ENCODE measurements around the gene DGCR8. TPM values are rescaled to one million over a fixed set of nuclear protein-coding genes. Genes with fewer than 3 reads are reported as not detected.

The DGCR8 gene
- total RNA-seq, 6 experiments from 2014 or later = 11.4 to 27.2 (median 16.1) TPM

DNA sequence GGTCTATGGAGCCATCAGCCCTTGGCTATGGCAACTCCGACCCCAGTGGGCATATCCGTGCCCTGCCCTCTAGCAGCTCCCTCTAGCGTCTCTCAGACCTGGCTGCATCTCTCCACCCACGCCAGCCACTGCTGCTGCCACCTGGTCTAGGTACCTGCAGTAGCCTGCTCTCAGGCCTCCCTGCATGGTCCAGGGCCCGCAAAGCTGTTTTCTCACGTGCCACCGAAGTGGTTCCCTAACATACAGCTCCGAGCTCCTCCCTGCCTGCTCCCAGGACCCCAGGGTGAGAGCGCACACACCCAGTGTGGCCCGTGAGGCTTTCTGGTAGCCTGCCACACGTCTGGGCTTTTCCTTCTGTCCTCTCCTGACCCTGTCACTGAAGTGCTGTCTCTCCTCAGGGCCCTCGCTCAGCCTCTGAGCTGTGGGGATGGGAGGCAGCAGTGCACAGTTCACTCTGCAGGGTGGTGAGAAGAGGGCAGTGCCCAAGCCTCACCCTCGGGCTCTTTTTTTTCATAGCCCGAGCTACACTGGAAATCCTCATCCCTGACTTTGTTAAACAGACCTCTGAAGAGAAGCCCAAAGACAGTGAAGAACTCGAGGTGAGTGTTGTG, 14.3 kb downstream of the DGCR8 start:
- Histone ChIP-seq H3K9me3 (no peaks in the 10 kb centered on the region), H3K27me3 (no peaks in the 10 kb centered on the region), H3K27ac (peak overlapping the region; percentile 51 to 89 (median 81)), H3K4me1 (peaks cover 0 to 26% (median 12%) of the 10 kb centered on the region in 4 donors), H3K4me3 (no peak overlapping the region), H3K36me3 (peaks cover 9 to 65% (median 30%) of the 10 kb centered on the region in 4 donors)
- 70% methylated on average over 5 of the region's 15 CpGs for WGBS (ENCODE audit: insufficient coverage, low coverage, low lambda C conversion rate, missing lambda C conversion rate)
- peak in 2 of 3 donors; percentile 40 to 62 for DNase-seq
- intact Hi-C loops (cut with DNase I) = loop anchor here in 1 of 2 donors (10.0 kb wide), 1 partner anchor 130 kb away; no protein-coding TSS in a partner anchor
- peak; percentile 29 to 47 (median 40) for ATAC-seq
- TF ChIP-seq, protein P1, sequence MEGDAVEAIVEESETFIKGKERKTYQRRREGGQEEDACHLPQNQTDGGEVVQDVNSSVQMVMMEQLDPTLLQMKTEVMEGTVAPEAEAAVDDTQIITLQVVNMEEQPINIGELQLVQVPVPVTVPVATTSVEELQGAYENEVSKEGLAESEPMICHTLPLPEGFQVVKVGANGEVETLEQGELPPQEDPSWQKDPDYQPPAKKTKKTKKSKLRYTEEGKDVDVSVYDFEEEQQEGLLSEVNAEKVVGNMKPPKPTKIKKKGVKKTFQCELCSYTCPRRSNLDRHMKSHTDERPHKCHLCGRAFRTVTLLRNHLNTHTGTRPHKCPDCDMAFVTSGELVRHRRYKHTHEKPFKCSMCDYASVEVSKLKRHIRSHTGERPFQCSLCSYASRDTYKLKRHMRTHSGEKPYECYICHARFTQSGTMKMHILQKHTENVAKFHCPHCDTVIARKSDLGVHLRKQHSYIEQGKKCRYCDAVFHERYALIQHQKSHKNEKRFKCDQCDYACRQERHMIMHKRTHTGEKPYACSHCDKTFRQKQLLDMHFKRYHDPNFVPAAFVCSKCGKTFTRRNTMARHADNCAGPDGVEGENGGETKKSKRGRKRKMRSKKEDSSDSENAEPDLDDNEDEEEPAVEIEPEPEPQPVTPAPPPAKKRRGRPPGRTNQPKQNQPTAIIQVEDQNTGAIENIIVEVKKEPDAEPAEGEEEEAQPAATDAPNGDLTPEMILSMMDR (IDR thresholded peaks at IDR 0.05) = peak in 3 of 4 donors; percentile 1 to 23 (median 17)
- TF ChIP-seq POLR2A (IDR thresholded peaks at IDR 0.05) = no peak

DNA sequence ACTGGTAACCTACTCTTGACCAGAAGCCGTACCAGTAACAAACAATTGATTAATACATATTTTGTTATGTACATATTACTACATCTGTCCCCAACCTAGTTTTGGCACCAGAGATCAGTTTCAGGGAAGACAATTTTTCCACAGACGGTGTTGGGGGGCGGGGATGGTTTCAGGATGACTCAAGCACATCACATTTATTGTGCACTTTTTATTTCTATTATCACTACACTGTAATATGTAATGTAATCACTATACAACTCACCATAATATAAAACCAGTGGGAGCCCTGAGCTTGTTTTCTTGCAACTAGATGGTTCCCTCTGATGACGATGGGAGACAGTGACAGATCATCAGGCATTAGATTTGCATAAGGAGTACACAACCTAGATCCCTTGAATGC, 15.5 kb downstream of the DGCR8 start:
- H3K4me3 ChIP-seq = no peak overlapping the region
- intact Hi-C loops (cut with DNase I) = loop anchor here in 1 of 2 donors (10.0 kb wide), 1 partner anchor 131 kb away; no protein-coding TSS in a partner anchor
- H3K27ac ChIP-seq = no peak overlapping the region
- TF ChIP-seq, protein P1 (IDR thresholded peaks at IDR 0.05) = no peak
- TF ChIP-seq POLR2A (IDR thresholded peaks at IDR 0.05) = no peak
- DNase-seq (peak in 1 of 3 donors; percentile 19), ATAC-seq (no peak)
- peaks cover 0 to 57% (median 25%) of the 10 kb centered on the region in 4 donors for H3K36me3 ChIP-seq
- no peaks in the 10 kb centered on the region for H3K9me3 ChIP-seq
- WGBS (ENCODE audit: insufficient coverage, low coverage, low lambda C conversion rate, missing lambda C conversion rate) = 70% methylated on average over 4 of the region's 4 CpGs
- peaks cover 0 to 26% (median 12%) of the 10 kb centered on the region in 4 donors for H3K4me1 ChIP-seq
- H3K27me3 ChIP-seq = no peaks in the 10 kb centered on the region

DNA sequence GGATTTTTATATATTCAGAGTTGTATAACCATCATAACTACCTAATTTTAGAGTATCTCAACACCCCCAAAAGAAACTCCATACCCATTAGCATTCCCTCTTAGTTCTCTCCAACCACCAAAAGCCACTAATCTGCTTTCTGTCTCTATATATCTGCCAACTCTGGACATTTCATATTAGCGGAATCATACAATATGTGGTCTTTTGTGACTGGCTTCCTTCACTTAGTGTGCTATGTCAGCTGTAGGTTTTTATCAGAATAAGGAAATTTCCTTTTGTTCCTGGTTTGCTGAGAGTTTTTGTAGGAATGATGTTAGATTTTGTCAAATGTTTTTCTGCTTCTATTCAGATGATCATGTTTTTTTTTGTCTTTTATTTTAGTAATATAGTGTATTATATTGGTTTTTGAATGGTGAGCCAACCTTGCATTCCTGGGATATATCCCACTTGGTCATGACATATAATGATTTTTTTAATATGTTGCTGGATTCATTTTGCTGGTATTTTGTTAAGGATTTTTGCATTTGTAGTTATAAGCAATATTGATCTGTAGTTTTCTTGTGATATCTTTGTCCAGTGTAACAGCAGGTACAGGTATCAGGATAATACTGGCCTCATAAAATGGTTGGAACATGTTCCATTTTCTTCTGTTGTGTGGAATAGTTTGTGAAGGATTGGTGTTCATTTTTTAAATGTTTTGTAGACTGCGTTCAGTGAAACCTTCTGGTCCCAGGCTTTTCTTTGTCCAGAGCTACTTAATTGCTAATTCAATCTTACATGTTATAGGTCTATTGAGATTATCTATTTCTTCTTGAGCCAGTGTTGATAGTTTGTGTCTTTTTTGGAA, 16.8 kb downstream of the DGCR8 start:
- peaks cover 0 to 45% (median 17%) of the 10 kb centered on the region in 4 donors for H3K36me3 ChIP-seq
- intact Hi-C loops (cut with DNase I) = loop anchor here in 1 of 2 donors (10.0 kb wide), 1 partner anchor 132 kb away; no protein-coding TSS in a partner anchor
- no peak for ATAC-seq

DNA sequence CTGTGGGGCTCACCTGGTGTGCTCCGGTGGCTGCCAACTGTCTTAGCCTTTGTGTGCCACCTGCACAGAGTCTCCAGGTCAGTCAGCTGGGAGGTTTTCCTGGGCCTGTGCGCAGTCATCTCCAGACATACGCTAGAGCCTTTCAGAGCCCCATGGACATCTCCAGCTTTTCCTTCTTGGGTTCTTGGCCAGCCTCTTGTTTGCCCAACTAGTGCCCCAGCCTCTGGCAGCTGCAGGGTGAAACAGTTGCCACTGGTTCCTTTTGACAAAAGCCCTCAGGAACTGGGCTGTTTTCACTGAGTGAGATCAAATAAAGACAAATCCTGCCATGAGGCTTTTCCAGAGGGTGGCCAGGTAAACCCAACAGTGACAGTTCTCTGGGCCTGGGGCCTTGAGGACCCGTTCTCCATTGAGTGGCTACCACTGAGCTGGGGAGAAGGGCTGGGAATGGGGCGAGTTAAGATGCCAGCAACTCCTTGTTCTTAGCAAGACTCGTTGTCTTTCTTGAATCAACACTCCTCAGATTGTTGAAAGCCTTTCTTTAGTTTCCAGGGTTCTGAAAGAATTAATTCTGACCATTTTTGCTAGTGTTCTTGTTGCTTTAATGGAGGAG, 19.2 kb downstream of the DGCR8 start:
- WGBS (ENCODE audit: insufficient coverage, low coverage, low lambda C conversion rate, missing lambda C conversion rate) = 93% methylated on average over 3 of the region's 6 CpGs
- no peak for TF ChIP-seq POLR2A (IDR thresholded peaks at IDR 0.05)
- TF ChIP-seq, protein P1 (IDR thresholded peaks at IDR 0.05) = no peak

More for the DNA sequence above, 16.8 kb downstream of the DGCR8 start:
- H3K4me3 ChIP-seq = no peak overlapping the region
- H3K4me1 ChIP-seq = peaks cover 0 to 30% (median 13%) of the 10 kb centered on the region in 4 donors
- no peak for TF ChIP-seq POLR2A (IDR thresholded peaks at IDR 0.05)
- TF ChIP-seq, protein P1 (IDR thresholded peaks at IDR 0.05) = no peak
- DNase-seq = no peak
- H3K27ac ChIP-seq = no peak overlapping the region
- no peaks in the 10 kb centered on the region for H3K27me3 ChIP-seq
- H3K9me3 ChIP-seq = no peaks in the 10 kb centered on the region
- 95% methylated on average over 2 of the region's 2 CpGs for WGBS (ENCODE audit: insufficient coverage, low coverage, low lambda C conversion rate, missing lambda C conversion rate)

More for the DNA sequence above, 19.2 kb downstream of the DGCR8 start:
- Histone ChIP-seq H3K27me3 (no peaks in the 10 kb centered on the region), H3K27ac (no peak overlapping the region), H3K4me3 (no peak overlapping the region), H3K9me3 (no peaks in the 10 kb centered on the region), H3K4me1 (peaks cover 0 to 21% (median 8%) of the 10 kb centered on the region in 4 donors), H3K36me3 (peaks cover 0 to 36% (median 16%) of the 10 kb centered on the region in 4 donors)
- DNase-seq (peak in 2 of 3 donors; percentile 2 to 23), ATAC-seq (no peak)
- intact Hi-C loops (cut with DNase I) = loop anchor here in 1 of 2 donors (10.0 kb wide), 1 partner anchor 134 kb away; no protein-coding TSS in a partner anchor

All from right lobe of liver (tissue), 6 donors.